GM20000 (cell line): ENCODE measurements around the gene ZNF865.

Experiments used
- DNase-seq: peaks from one replicate; pipeline ENCODE4 v3.0.0; 2012; ENCODE audit warnings: low spot score
- CTCF ChIP-seq: IDR thresholded peaks from 2 replicates; pipeline ENCODE4 v1.5.1; 2012; ENCODE audit warnings: mild to moderate bottlenecking, control low read depth; ENCODE audit errors: extremely low read depth, missing control alignments

Gene ZNF865

GRCh38 chr19:55654868-55655647 lies 49.6 kb downstream of the ZNF865 start, which contains the start of gene U2AF2:
U2AF2 (plus strand) TSS chr19:55655035; CDS start chr19:55655105, 70 bp downstream.
- no peak for TF ChIP-seq CTCF
- DNase-seq: peak; percentile 98

- TF ChIP-seq CTCF: no peak
- no peak for DNase-seq
Measured at GRCh38 chr19:55655648-55656040, 50.2 kb downstream of the ZNF865 start.

GRCh38 chr19:55656552-55656951 lies 51.1 kb downstream of the ZNF865 start:
- TF ChIP-seq CTCF: no peak
- DNase-seq: no peak

- DNase-seq: no peak
- TF ChIP-seq CTCF: no peak
Measured at GRCh38 chr19:55656988-55657747, 51.7 kb downstream of the ZNF865 start.

- TF ChIP-seq CTCF: no peak
- DNase-seq: no peak
Measured at GRCh38 chr19:55658846-55659459, 53.5 kb downstream of the ZNF865 start.

- no peak for DNase-seq
- no peak for TF ChIP-seq CTCF
Measured at GRCh38 chr19:55659822-55660221, 54.4 kb downstream of the ZNF865 start.

- TF ChIP-seq CTCF: no peak
- no peak for DNase-seq
Measured at GRCh38 chr19:55660404-55660803, 55.0 kb downstream of the ZNF865 start.
